A549 (cell line): ENCODE results near the gene PAK2. TPM values are rescaled to one million over a fixed set of nuclear protein-coding genes. Genes with fewer than 3 reads are reported as not detected.
"Not testable (repeated sequence)": the region's sequence is repeated elsewhere in the genome, so short reads cannot be mapped to it uniquely, and the experiment has no call there.

Source experiments
- ATAC-seq, 2 experiments: fragments of 200-7000 bp in 1 of 2; fragments of >200 bp in 1 of 2; cut with Nextera tagmentation in 1 of 2; cut with Tn5 transposase in 1 of 2; 3 replicates each; pipeline versions ENCODE4 v1.8.0 to v1.9.1; 2018 to 2020; ENCODE audit warnings: mild to moderate bottlenecking in 1 of 2, moderate library complexity in 1 of 2
- CTCF ChIA-PET: fragments of 300-600 bp; sonication (Branson Sonifier 250); formaldehyde crosslinking; extraction: SDS; loops from one replicate; lab custom pipeline; 2021; ENCODE audit warnings: antibody characterized with exemption, inconsistent platforms; lab: Yijun Ruan, JAX
- POLR2A ChIA-PET: fragments of 350-600 bp; formaldehyde crosslinking; extraction: SDS; loops from one replicate; lab custom pipeline; 2021; ENCODE audit warnings: antibody characterized with exemption, inconsistent platforms; lab: Yijun Ruan, JAX
- DNase-seq, 2 experiments: peaks; one replicate each; pipeline versions ENCODE4 v3.0.0 to v3.0.0-alpha.2; 2011 to 2016; ENCODE audit warnings: low read depth in 1 of 2, low spot score in 1 of 2
- FAIRE-seq: peaks from 2 replicates; lab custom pipeline; 2011; peaks lifted over from hg19 to GRCh38; lab: Jason Lieb, UNC
- H3K27ac ChIP-seq, 2 experiments: fragments of >200 bp; sonication (Bioruptor Twin); formaldehyde crosslinking; 3 replicates each; pipeline ENCODE4 v1.5.1; 2016 to 2017
- H3K4me1 ChIP-seq: fragments of >200 bp; sonication (Bioruptor Twin); formaldehyde crosslinking; 3 replicates; pipeline ENCODE4 v1.6.1; 2016
- H3K4me2 ChIP-seq: fragments of >200 bp; sonication (Bioruptor Twin); formaldehyde crosslinking; 3 replicates; pipeline ENCODE4 v1.6.1; 2016
- H3K4me3 ChIP-seq: fragments of >200 bp; sonication (Bioruptor Twin); formaldehyde crosslinking; 3 replicates; pipeline ENCODE4 v1.5.1; 2016
- H3K9me3 ChIP-seq: fragments of >200 bp; sonication (Bioruptor Twin); formaldehyde crosslinking; 3 replicates; pipeline ENCODE4 v1.6.1; 2016
- BHLHE40 ChIP-seq: IDR thresholded peaks from 2 replicates; pipeline ENCODE4 v1.6.1; 2012; ENCODE audit warnings: low read depth, low read length, inconsistent platforms
- CBX8 ChIP-seq: fragments of 200-600 bp; sonication (generic); IDR thresholded peaks from 2 replicates; pipeline ENCODE4 v1.6.1; 2016
- CHD2 ChIP-seq: fragments of 150-350 bp; IDR thresholded peaks from 2 replicates; pipeline ENCODE4 v1.6.1; 2014; ENCODE audit warnings: low read length; ENCODE audit not compliant: partially characterized antibody
- EHMT2 ChIP-seq: fragments of 200-600 bp; sonication (generic); IDR thresholded peaks from 2 replicates; pipeline ENCODE4 v1.6.1; 2016; ENCODE audit warnings: antibody characterized with exemption, low read depth, mild to moderate bottlenecking, moderate library complexity
- ESRRA ChIP-seq: fragments of 150-350 bp; IDR thresholded peaks from 2 replicates; pipeline ENCODE4 v1.6.1; 2014; ENCODE audit warnings: mild to moderate bottlenecking, low read length, borderline replicate concordance
- FOSB ChIP-seq: fragments of 250-450 bp; sonication (Bioruptor Pico); IDR thresholded peaks from 2 replicates; pipeline ENCODE4 v1.5.0; 2020; ENCODE audit warnings: mild to moderate bottlenecking, moderate library complexity
- FOXS1 ChIP-seq: fragments of 250-450 bp; sonication (Bioruptor Pico); IDR thresholded peaks from 2 replicates; pipeline ENCODE4 v1.5.0; 2020; ENCODE audit warnings: mild to moderate bottlenecking, moderate library complexity
- HMGXB4 ChIP-seq: fragments of 250-450 bp; sonication (Bioruptor Pico); IDR thresholded peaks from 2 replicates; pipeline ENCODE4 v1.5.0; 2021; ENCODE audit warnings: mild to moderate bottlenecking, moderate library complexity, borderline replicate concordance
- JUNB ChIP-seq: fragments of >200 bp; sonication (Bioruptor Twin); formaldehyde crosslinking; IDR thresholded peaks from 2 replicates; pipeline ENCODE4 v1.6.1; 2016
- KDM5A ChIP-seq: fragments of 200-600 bp; sonication (generic); IDR thresholded peaks from 2 replicates; pipeline ENCODE4 v1.6.1; 2016; ENCODE audit warnings: antibody characterized with exemption, mild to moderate bottlenecking
- MAX ChIP-seq: IDR thresholded peaks from 2 replicates; pipeline ENCODE4 v1.6.1; 2012
- MAZ ChIP-seq: fragments of 150-350 bp; IDR thresholded peaks from 2 replicates; pipeline ENCODE4 v1.6.1; 2014; ENCODE audit warnings: antibody characterized with exemption, low read depth, low read length, borderline replicate concordance
- NFE2L2 ChIP-seq: fragments of 150-350 bp; conservative IDR thresholded peaks from 2 replicates; pipeline ENCODE4 v1.6.1; 2014; ENCODE audit warnings: low read length
- PBX3 ChIP-seq: IDR thresholded peaks from 2 replicates; pipeline ENCODE4 v1.6.1; 2012
- POLR2A ChIP-seq: IDR thresholded peaks from 2 replicates; pipeline ENCODE4 v1.6.1; 2012; ENCODE audit warnings: mild to moderate bottlenecking, low read length
- RFX5 ChIP-seq: fragments of 450-650 bp; IDR thresholded peaks from 2 replicates; pipeline ENCODE4 v1.7.1; 2014; ENCODE audit warnings: antibody characterized with exemption, mild to moderate bottlenecking, moderate library complexity
- SMC3 ChIP-seq: fragments of >200 bp; sonication (Bioruptor Twin); formaldehyde crosslinking; IDR thresholded peaks from 3 replicates; pipeline ENCODE4 v1.6.1; 2018; ENCODE audit warnings: inconsistent platforms
- TFCP2L1 ChIP-seq: fragments of 250-450 bp; sonication (Bioruptor Pico); IDR thresholded peaks from 2 replicates; pipeline ENCODE4 v1.5.0; 2021; ENCODE audit warnings: mild to moderate bottlenecking
- TP53 ChIP-seq: fragments of 250-450 bp; sonication (Bioruptor Pico); IDR thresholded peaks from 2 replicates; pipeline ENCODE4 v1.5.0; 2021; ENCODE audit warnings: mild to moderate bottlenecking, moderate library complexity
- ZC3H11A ChIP-seq: fragments of 450-650 bp; IDR thresholded peaks from 2 replicates; pipeline ENCODE4 v1.6.1; 2014; ENCODE audit warnings: antibody characterized with exemption, mild to moderate bottlenecking
- ZSCAN20 ChIP-seq: fragments of 250-450 bp; sonication (Bioruptor Pico); IDR thresholded peaks from 2 replicates; pipeline ENCODE4 v1.8.0; 2022; ENCODE audit warnings: mild to moderate bottlenecking, moderate library complexity
- WGBS: methylation state at CpG from one replicate; pipeline ENCODE4 v1.1.6; 2017; ENCODE audit errors: missing lambda C conversion rate; 5-methylcytosine and 5-hydroxymethylcytosine counted together
- polyA plus RNA-seq, 4 experiments: library from polyadenylated mRNA; depleted of rRNA in 3 of 4; stranded (reverse); fragments of >200 nt; fragmentation: RNase III in 1 of 4; extraction: RNeasy Plus Mini Kit Qiagen cat#74134 plus additional on column Dnase treatment in 1 of 4; gene quantifications; 2 replicates in 3 of 4; 3 replicates in 1 of 4; pipeline ENCODE4 v1.2.3, GENCODE V29; 2011 to 2017
- TF ChIP-seq, protein P1 (sequence below): fragments of >200 bp; sonication (Bioruptor Twin); formaldehyde crosslinking; IDR thresholded peaks from 3 replicates; pipeline ENCODE4 v1.6.1; 2016
- TF ChIP-seq, protein P2 (sequence below): fragments of 200-600 bp; sonication (generic); IDR thresholded peaks from 2 replicates; pipeline ENCODE4 v1.6.1; 2016; ENCODE audit warnings: antibody characterized with exemption, mild to moderate bottlenecking, moderate library complexity

Gene PAK2
- polyA plus RNA-seq, 2 of the 4 experiments (the other 2 are of a cell fraction), result 33.0 to 49.8 TPM

- no peaks in the 10 kb centered on the region for H3K9me3 ChIP-seq
- WGBS, result 92% methylated on average over 7 of the region's 7 CpGs
- TF ChIP-seq POLR2A (no peak), JUNB (no peak), KDM5A (no peak), BHLHE40 (no peak), TP53 (no peak), PBX3 (no peak), CBX8 (no peak), SMC3 (no peak), MAX (no peak), MAZ (no peak)
- TF ChIP-seq, protein P1, sequence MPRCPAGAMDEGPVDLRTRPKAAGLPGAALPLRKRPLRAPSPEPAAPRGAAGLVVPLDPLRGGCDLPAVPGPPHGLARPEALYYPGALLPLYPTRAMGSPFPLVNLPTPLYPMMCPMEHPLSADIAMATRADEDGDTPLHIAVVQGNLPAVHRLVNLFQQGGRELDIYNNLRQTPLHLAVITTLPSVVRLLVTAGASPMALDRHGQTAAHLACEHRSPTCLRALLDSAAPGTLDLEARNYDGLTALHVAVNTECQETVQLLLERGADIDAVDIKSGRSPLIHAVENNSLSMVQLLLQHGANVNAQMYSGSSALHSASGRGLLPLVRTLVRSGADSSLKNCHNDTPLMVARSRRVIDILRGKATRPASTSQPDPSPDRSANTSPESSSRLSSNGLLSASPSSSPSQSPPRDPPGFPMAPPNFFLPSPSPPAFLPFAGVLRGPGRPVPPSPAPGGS, result no peak
- TF ChIP-seq, all 56 proteins: peak for 0
- CTCF ChIA-PET, result no interaction called here
- Histone ChIP-seq H3K4me1 (no peaks in the 10 kb centered on the region), H3K4me3 (no peak overlapping the region), H3K4me2 (no peak overlapping the region), H3K27ac (no peak overlapping the region)
- FAIRE-seq (no peak), DNase-seq (no peak), ATAC-seq (no peak)
- POLR2A ChIA-PET, result no interaction called here
Observed at GRCh38 chr3:196812853-196813252, 73.2 kb downstream of the PAK2 start.

DNA sequence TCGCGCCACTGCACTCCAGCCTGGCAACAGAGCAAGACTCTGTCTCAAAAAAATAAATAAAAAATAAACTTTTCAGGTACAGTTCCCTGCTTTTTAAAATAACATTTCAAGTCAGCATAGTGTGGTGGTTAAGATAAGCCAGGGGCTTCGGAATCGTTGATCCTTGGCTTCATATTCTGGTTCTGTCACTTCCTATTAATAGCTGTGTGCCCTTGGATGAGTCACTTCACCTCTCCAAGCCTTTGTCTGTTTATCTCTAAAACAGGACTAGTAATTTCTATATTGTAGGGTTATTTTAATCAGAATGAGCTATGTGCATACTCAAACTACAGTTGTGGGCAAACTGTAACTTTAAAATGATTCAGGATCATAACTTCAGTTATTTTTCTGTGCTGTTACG, 74.2 kb downstream of the PAK2 start:
- ATAC-seq, result no peak
- H3K4me3 ChIP-seq, result no peak overlapping the region
- no peak for DNase-seq
- CTCF ChIA-PET, result no interaction called here
- WGBS, result 91% methylated on average over 5 of the region's 5 CpGs
- POLR2A ChIA-PET, result no interaction called here
- FAIRE-seq, result no peak
- H3K4me1 ChIP-seq, result no peaks in the 10 kb centered on the region
- no peak overlapping the region for H3K27ac ChIP-seq
- no peak overlapping the region for H3K4me2 ChIP-seq
- no peak for TF ChIP-seq MAX
- no peak for TF ChIP-seq FOXS1 (CRISPR knock-in tag)
- no peaks in the 10 kb centered on the region for H3K9me3 ChIP-seq

DNA sequence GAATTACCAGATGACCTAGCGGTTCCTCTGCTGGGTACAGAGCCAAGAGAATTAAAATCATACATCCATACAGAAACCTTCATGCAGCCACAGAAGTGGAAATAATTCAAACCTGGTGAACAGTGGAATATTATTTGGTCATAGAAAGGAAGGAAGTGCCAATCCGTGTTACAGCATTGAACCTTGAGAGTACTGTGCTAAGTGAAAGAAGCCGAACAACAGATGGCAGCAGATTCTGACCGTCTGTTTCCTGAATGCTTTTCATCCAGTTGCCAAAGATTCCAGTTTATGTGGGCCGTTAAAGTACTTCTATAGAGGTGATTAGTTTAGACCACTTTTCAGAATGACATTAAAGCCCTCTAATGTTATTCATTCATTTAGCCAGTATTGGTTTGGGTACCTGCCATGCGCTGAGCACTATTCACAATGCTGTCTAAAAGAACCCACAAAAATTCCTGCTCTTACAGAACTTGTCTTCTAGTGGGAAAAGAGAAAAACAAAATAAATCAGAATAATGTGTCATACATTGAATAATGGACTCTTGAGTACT, 82.2 kb downstream of the PAK2 start:
- no peak overlapping the region for H3K4me3 ChIP-seq
- WGBS, result 91% methylated on average over 6 of the region's 6 CpGs
- H3K4me2 ChIP-seq, result no peak overlapping the region
- ChIA-PET POLR2A (no interaction called here), CTCF (no interaction called here)
- H3K4me1 ChIP-seq, result no peaks in the 10 kb centered on the region
- ATAC-seq, result no peak
- H3K27ac ChIP-seq, result no peak overlapping the region
- no peaks in the 10 kb centered on the region for H3K9me3 ChIP-seq
- no peak for TF ChIP-seq ESRRA
- no peak for TF ChIP-seq BHLHE40
- TF ChIP-seq FOSB (CRISPR knock-in tag), result no peak
- no peak for TF ChIP-seq TFCP2L1 (CRISPR knock-in tag)
- no peak for TF ChIP-seq HMGXB4 (CRISPR knock-in tag)
- no peak for TF ChIP-seq ZSCAN20 (CRISPR knock-in tag)
- TF ChIP-seq CHD2, result no peak
- TF ChIP-seq PBX3, result no peak
- TF ChIP-seq, protein P2, sequence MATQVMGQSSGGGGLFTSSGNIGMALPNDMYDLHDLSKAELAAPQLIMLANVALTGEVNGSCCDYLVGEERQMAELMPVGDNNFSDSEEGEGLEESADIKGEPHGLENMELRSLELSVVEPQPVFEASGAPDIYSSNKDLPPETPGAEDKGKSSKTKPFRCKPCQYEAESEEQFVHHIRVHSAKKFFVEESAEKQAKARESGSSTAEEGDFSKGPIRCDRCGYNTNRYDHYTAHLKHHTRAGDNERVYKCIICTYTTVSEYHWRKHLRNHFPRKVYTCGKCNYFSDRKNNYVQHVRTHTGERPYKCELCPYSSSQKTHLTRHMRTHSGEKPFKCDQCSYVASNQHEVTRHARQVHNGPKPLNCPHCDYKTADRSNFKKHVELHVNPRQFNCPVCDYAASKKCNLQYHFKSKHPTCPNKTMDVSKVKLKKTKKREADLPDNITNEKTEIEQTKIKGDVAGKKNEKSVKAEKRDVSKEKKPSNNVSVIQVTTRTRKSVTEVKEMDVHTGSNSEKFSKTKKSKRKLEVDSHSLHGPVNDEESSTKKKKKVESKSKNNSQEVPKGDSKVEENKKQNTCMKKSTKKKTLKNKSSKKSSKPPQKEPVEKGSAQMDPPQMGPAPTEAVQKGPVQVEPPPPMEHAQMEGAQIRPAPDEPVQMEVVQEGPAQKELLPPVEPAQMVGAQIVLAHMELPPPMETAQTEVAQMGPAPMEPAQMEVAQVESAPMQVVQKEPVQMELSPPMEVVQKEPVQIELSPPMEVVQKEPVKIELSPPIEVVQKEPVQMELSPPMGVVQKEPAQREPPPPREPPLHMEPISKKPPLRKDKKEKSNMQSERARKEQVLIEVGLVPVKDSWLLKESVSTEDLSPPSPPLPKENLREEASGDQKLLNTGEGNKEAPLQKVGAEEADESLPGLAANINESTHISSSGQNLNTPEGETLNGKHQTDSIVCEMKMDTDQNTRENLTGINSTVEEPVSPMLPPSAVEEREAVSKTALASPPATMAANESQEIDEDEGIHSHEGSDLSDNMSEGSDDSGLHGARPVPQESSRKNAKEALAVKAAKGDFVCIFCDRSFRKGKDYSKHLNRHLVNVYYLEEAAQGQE, result no peak
- no peak for TF ChIP-seq NFE2L2
- no peak for TF ChIP-seq EHMT2
- TF ChIP-seq RFX5, result no peak
- TF ChIP-seq ZC3H11A, result no peak
- TF ChIP-seq, all 56 proteins: peak for 0
- DNase-seq, result no peak
- no peak for FAIRE-seq

DNA sequence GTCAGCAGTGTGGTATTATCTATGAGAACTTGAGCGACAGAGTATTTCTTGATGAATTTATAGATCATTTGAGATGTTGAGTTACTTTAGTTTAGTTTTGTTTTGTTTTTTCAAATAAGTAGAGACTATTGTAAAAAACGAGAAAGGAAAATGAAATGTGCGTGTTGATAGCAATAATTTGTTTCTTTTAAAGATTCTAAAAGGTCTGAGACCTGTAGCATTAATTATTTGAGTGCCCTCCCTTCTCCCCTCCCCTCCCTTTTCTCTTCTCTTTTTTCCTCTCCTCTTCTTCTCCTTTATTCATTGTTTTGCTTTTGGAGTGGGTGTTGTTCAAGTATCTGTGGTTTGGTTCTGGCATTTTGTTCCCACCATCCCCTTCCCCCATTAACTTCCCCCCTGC, 90.0 kb downstream of the PAK2 start:
- H3K4me3 ChIP-seq, POLR2A ChIA-PET, H3K4me1 ChIP-seq, FAIRE-seq, H3K4me2 ChIP-seq, H3K27ac ChIP-seq, ATAC-seq, H3K9me3 ChIP-seq, CTCF ChIA-PET, DNase-seq: not testable (repeated sequence)
- WGBS, result 88% methylated on average over 3 of the region's 3 CpGs
